Upper lobe of left lung (tissue), 6 donors: ENCODE results near the gene SPAG16. TPM values are rescaled to one million over a fixed set of nuclear protein-coding genes. Genes with fewer than 3 reads are reported as not detected.
"Not testable (repeated sequence)": the region's sequence is repeated elsewhere in the genome, so short reads cannot be mapped to it uniquely, and the experiment has no call there.

Experiments used
- ATAC-seq, 2 donors: fragments of 200-7000 bp; cut with Tn5 transposase; one replicate each; pipeline ENCODE4 v1.9.1; 2022; ENCODE audit warnings: mild to moderate bottlenecking in 2 of 2, moderate library complexity in 2 of 2; ENCODE audit not compliant: low FRiP score in 2 of 2
- DNase-seq, 2 donors: peaks; one replicate each; pipeline ENCODE4 v3.0.0-alpha.2; 2019 to 2020
- H3K27ac ChIP-seq, 4 donors: fragments of 200-600 bp; sonication (generic); one replicate each; pipeline ENCODE4 v1.5.1; 2016 to 2019
- H3K27me3 ChIP-seq, 4 donors: fragments of 200-600 bp; sonication (generic); one replicate each; pipeline ENCODE4 v1.5.1; 2017 to 2019
- H3K36me3 ChIP-seq, 4 donors: fragments of 200-600 bp; sonication (generic); one replicate each; pipeline ENCODE4 v1.5.1; 2016 to 2019
- H3K4me1 ChIP-seq, 4 donors: fragments of 200-600 bp; sonication (generic); one replicate each; pipeline ENCODE4 v1.5.1; 2018 to 2019
- H3K4me3 ChIP-seq, 4 donors: fragments of 200-600 bp; sonication (generic); one replicate each; pipeline ENCODE4 v1.5.1; 2017 to 2019; ENCODE audit warnings: mild to moderate bottlenecking in 2 of 4, moderate library complexity in 1 of 4
- H3K9me3 ChIP-seq, 4 donors: fragments of 200-600 bp; sonication (generic); one replicate each; pipeline ENCODE4 v1.5.1; 2018 to 2019
- EP300 ChIP-seq, 4 donors: sonication (generic); formaldehyde crosslinking; IDR thresholded peaks; one replicate each; pipeline ENCODE4 v1.5.1; 2017; ENCODE audit warnings: antibody characterized with exemption in 4 of 4, control low read depth in 2 of 4
- POLR2A ChIP-seq, 4 donors: fragments of 450-650 bp; IDR thresholded peaks; one replicate each; pipeline ENCODE4 v1.5.1; 2016 to 2017; ENCODE audit warnings: antibody characterized with exemption in 4 of 4, mild to moderate bottlenecking in 2 of 4
- POLR2AphosphoS5 ChIP-seq, 2 donors: sonication (generic); formaldehyde crosslinking; IDR thresholded peaks; one replicate each; pipeline ENCODE4 v1.5.1; 2017; ENCODE audit warnings: antibody characterized with exemption in 2 of 2
- WGBS, 2 donors: methylation state at CpG; one replicate each; pipeline ENCODE4 v1.1.5; 2017 to 2018; 5-methylcytosine and 5-hydroxymethylcytosine counted together
- total RNA-seq, 6 donors: library from RNA; depleted of rRNA in 4 of 6; stranded (reverse); fragments of >200 nt in 4 of 6; gene quantifications; one replicate each; pipeline versions ENCODE4 v1.1.0 to v1.2.1, GENCODE V29; 2016 to 2021
- TF ChIP-seq, protein P1 (sequence below), 6 experiments: fragments of 450-650 bp in 4 of 6; fragments of 200-600 bp in 2 of 6; sonication (generic) in 2 of 6; IDR thresholded peaks; one replicate each; pipeline ENCODE4 v1.5.1; 2016 to 2019; ENCODE audit warnings: antibody characterized with exemption in 6 of 6
- donor health status: DM: no; HTN: no; CAD: no; lungs with moderate emphysema.
- donor health status: DM: no; HTN: yes; CAD: no; lungs with severe emphysema.

The SPAG16 gene
- total RNA-seq, 6 donors from 2014 or later = 9.7 to 65.0 (median 12.9) TPM

DNA sequence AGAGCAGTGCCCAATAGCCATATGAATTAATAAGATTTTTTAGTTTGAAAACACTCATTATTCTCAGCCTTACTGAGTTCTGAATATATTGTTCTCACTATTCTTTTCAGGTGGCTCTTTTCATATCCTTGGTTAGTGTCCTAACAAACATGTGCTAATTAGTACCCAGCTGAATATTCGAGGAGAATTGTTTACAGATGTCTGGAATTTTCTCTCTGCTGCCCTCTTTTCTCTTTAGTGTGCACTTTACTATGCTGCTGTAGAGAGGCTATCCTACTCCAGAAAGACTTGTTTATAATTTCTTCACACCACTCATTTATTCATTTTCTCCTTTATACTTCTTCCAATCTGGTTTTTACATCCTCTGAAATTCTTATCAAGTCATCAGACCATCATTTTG is 405.3 kb downstream of the SPAG16 start:
- 30 to 34% methylated on average over 1 of the region's 1 CpG for WGBS, 2 donors
- DNase-seq (no peak), ATAC-seq (no peak)
- TF ChIP-seq EP300 (IDR thresholded peaks at IDR 0.05) = no peak
- TF ChIP-seq POLR2A (IDR thresholded peaks at IDR 0.05) = no peak
- TF ChIP-seq, protein P1, sequence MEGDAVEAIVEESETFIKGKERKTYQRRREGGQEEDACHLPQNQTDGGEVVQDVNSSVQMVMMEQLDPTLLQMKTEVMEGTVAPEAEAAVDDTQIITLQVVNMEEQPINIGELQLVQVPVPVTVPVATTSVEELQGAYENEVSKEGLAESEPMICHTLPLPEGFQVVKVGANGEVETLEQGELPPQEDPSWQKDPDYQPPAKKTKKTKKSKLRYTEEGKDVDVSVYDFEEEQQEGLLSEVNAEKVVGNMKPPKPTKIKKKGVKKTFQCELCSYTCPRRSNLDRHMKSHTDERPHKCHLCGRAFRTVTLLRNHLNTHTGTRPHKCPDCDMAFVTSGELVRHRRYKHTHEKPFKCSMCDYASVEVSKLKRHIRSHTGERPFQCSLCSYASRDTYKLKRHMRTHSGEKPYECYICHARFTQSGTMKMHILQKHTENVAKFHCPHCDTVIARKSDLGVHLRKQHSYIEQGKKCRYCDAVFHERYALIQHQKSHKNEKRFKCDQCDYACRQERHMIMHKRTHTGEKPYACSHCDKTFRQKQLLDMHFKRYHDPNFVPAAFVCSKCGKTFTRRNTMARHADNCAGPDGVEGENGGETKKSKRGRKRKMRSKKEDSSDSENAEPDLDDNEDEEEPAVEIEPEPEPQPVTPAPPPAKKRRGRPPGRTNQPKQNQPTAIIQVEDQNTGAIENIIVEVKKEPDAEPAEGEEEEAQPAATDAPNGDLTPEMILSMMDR (IDR thresholded peaks at IDR 0.05) = no peak
- no peak for TF ChIP-seq POLR2AphosphoS5 (IDR thresholded peaks at IDR 0.05)
- H3K36me3 ChIP-seq = no peaks in the 10 kb centered on the region
- no peak overlapping the region for H3K27ac ChIP-seq
- H3K27me3 ChIP-seq = no peaks in the 10 kb centered on the region
- H3K9me3 ChIP-seq = no peaks in the 10 kb centered on the region
- H3K4me3 ChIP-seq = no peak overlapping the region
- no peaks in the 10 kb centered on the region for H3K4me1 ChIP-seq

DNA sequence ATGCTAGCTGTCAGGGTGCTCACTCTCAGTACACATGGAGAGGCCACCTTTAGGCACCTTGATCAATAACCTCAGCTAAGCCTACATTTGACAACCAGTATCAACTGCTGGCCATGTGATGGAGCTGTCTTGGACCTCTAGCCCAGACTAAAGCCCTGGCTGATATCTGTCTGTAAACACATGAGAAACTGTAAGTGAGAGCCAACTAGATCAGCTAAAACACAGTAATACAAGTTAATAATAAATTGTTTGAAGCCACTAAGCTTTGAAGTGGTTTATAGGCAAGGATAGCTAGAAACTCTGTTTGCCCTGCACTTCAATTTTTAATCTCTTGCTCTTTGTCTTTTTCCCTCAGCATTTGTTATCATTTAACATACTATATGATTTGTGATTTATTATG is 407.1 kb downstream of the SPAG16 start:
- Histone ChIP-seq H3K4me1 (no peaks in the 10 kb centered on the region), H3K4me3 (no peak overlapping the region), H3K27me3 (no peaks in the 10 kb centered on the region), H3K36me3 (no peaks in the 10 kb centered on the region), H3K9me3 (no peaks in the 10 kb centered on the region), H3K27ac (no peak overlapping the region)
- no peak for ATAC-seq
- DNase-seq = no peak
- no peak for TF ChIP-seq EP300 (IDR thresholded peaks at IDR 0.05)
- TF ChIP-seq, protein P1 (IDR thresholded peaks at IDR 0.05) = no peak
- no peak for TF ChIP-seq POLR2A (IDR thresholded peaks at IDR 0.05)
- no peak for TF ChIP-seq POLR2AphosphoS5 (IDR thresholded peaks at IDR 0.05)

DNA sequence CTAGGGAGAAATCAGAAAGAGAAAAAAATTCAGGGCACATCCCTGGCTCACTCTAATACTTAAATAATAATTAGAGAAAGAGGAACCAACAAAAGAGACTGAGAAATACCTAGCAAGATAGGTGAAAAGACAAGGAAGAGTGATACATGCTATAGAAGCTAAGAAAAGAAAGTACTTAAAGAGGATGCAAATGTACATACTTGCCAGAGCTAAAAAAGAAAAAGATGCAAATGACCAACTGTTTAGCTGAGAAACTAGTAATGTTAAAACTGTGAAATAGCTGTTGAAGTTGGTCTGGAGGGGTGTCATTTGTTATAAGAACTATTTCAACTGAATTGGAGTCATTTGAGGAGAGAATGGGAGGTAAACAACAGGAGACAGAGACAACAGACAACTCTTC is 412.2 kb downstream of the SPAG16 start:
- DNase-seq (no peak), ATAC-seq (no peak)
- Histone ChIP-seq H3K9me3 (peaks cover 0 to 7% (median under 1%) of the 10 kb centered on the region in 4 donors), H3K4me3 (no peak overlapping the region), H3K27me3 (no peaks in the 10 kb centered on the region), H3K4me1 (no peaks in the 10 kb centered on the region), H3K36me3 (no peaks in the 10 kb centered on the region), H3K27ac (no peak overlapping the region)
- TF ChIP-seq POLR2A (IDR thresholded peaks at IDR 0.05) (no peak), EP300 (IDR thresholded peaks at IDR 0.05) (no peak), POLR2AphosphoS5 (IDR thresholded peaks at IDR 0.05) (no peak)
- TF ChIP-seq, protein P1 (IDR thresholded peaks at IDR 0.05) = no peak

DNA sequence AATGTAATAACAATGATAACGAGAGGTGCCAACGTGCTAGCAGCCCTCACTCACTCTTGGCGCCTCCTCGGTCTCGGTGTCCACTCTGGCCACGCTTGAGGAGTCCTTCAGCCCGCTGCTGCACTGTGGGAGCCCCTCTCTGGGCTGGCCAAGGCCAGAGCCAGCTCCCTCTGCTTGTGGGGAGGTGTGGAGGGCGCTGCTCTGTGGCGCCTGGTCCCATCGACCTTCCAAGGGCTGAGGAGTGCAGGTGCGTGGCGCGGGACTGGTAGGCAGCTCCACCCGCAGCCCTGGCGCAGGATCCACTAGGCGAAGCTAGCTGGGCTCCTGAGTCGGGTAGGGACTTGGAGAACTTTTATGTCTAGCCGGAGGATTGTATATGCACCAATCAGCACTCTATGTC is 417.1 kb downstream of the SPAG16 start:
- H3K27me3 ChIP-seq, H3K4me3 ChIP-seq, H3K36me3 ChIP-seq, ATAC-seq, H3K9me3 ChIP-seq, H3K4me1 ChIP-seq, H3K27ac ChIP-seq: not testable (repeated sequence)
- peak in 1 of 2 donors; percentile 63 for DNase-seq
- 88 to 91% methylated on average over 11 to 18 of the region's 18 CpGs for WGBS, 2 donors

DNA sequence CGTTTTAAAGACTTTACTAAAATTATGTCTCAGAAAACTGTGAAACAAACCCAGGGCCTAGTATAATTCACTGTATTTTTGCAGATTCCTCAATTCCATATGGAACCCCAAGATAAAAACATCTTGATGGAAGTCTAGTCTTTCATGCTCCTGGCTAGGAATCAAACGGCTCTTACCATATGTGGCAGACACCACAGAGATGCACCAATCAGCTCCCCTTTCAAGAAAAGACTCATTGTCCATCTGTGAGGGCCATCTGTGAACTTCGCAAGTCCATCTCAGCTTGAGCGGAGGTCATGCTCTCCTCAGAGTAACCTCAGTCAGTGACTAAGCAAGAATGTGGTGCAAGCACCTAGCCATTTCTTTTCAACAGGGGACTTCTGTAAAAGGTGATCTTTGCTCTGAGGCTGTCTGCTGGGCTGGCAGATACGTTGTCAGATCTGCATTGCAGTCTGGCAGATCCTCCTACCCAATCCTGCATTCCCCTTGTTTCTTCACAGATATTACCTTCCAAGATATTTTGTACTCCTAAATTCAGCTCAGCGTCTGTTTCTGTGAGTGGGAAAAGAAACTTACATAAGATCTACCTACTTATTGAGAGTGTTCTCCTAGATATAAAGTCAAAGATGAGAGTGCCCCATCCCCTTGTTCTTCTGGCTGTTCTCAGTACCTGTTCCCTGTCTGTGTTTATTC is 419.3 kb downstream of the SPAG16 start:
- H3K4me3 ChIP-seq = no peak overlapping the region
- WGBS, 2 donors = 86 to 91% methylated on average over 6 of the region's 6 CpGs
- no peak for TF ChIP-seq EP300 (IDR thresholded peaks at IDR 0.05)
- no peak for DNase-seq
- no peaks in the 10 kb centered on the region for H3K27me3 ChIP-seq
- peaks cover 0 to 9% (median 3%) of the 10 kb centered on the region in 4 donors for H3K9me3 ChIP-seq
- H3K36me3 ChIP-seq = no peaks in the 10 kb centered on the region
- H3K4me1 ChIP-seq = no peaks in the 10 kb centered on the region
- no peak for ATAC-seq
- no peak overlapping the region for H3K27ac ChIP-seq

DNA sequence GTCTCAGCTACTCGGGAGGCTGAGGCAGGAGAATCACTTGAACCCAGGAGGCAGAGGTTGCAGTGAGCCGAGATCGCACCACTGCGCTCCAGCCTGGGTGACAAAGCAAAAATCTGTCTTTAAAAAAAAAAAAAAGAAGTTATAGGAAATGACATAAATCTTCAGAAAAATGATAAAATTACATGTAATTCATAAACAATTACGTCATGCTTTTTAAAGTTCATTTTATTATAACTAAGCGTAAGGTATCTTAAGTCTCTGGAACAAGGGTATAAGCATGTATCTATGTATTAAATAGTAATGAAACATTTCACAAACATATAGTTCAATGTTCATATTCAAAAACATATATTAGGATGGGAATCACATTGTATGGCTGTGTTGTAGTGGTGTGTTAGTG is 425.9 kb downstream of the SPAG16 start:
- Histone ChIP-seq H3K4me3 (no peak overlapping the region), H3K27ac (no peak overlapping the region), H3K36me3 (no peaks in the 10 kb centered on the region), H3K9me3 (no peaks in the 10 kb centered on the region), H3K27me3 (no peaks in the 10 kb centered on the region), H3K4me1 (no peaks in the 10 kb centered on the region)
- DNase-seq (no peak), ATAC-seq (no peak)
- WGBS, 2 donors = 87 to 92% methylated on average over 6 of the region's 6 CpGs
- TF ChIP-seq POLR2A (IDR thresholded peaks at IDR 0.05) = no peak
- no peak for TF ChIP-seq POLR2AphosphoS5 (IDR thresholded peaks at IDR 0.05)
- TF ChIP-seq, protein P1 (IDR thresholded peaks at IDR 0.05) = no peak
- no peak for TF ChIP-seq EP300 (IDR thresholded peaks at IDR 0.05)

DNA sequence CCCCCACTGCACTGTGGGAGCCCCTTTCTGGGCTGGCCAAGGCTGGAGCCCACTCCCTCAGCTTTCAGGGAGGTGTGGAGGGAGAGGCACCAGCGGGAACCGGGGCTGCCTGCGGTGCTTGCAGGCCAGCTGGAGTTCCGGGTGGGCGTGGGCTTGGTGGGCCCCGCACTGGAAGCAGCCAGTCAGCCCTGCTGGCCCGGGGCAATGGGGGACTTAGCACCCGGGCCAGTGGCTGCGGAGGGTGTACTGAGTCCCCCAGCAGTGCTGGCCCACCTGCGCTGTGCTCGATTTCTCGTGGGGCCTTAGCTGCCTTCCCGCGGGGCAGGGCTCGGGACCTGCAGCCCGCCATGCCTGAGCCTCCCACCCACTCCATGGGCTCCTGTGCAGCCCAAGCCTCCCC is 434.1 kb downstream of the SPAG16 start:
- 91% methylated on average over 8 of the region's 16 CpGs; no CpG with 5 or more reads in 1 of the 2 donors for WGBS, 2 donors
- ATAC-seq, H3K27me3 ChIP-seq, H3K4me3 ChIP-seq, H3K27ac ChIP-seq, H3K9me3 ChIP-seq, H3K36me3 ChIP-seq, H3K4me1 ChIP-seq: not testable (repeated sequence)
- DNase-seq = peak in 1 of 2 donors; percentile 54
